Osteoblast (primary cell): ENCODE data around the gene FECH. TPM values are rescaled to one million over a fixed set of nuclear protein-coding genes. Genes with fewer than 3 reads are reported as not detected.

Experiments
- DNase-seq: peaks from one replicate; pipeline ENCODE4 v3.0.0; 2011; ENCODE audit warnings: low spot score, mixed read lengths; ENCODE audit not compliant: insufficient read length; ENCODE audit errors: missing footprints
- H2AFZ ChIP-seq: 2 replicates; pipeline ENCODE4 v1.6.0; 2011; ENCODE audit warnings: mild to moderate bottlenecking, low read length
- H3K27ac ChIP-seq: 2 replicates; pipeline ENCODE4 v1.5.1; 2011; ENCODE audit warnings: mild to moderate bottlenecking, low read depth, low read length, moderate library complexity
- H3K27me3 ChIP-seq: 2 replicates; pipeline ENCODE4 v1.6.0; 2012; ENCODE audit warnings: mild to moderate bottlenecking, control low read depth, inconsistent platforms, low read length, moderate library complexity; ENCODE audit not compliant: insufficient read depth
- H3K36me3 ChIP-seq: 2 replicates; pipeline ENCODE4 v1.5.1; 2011; ENCODE audit warnings: mild to moderate bottlenecking, low read length, control low read depth, moderate library complexity; ENCODE audit not compliant: insufficient read depth
- H3K4me1 ChIP-seq: 2 replicates; pipeline ENCODE4 v1.5.1; 2011; ENCODE audit warnings: mild to moderate bottlenecking, low read length, control low read depth, moderate library complexity; ENCODE audit not compliant: insufficient read depth
- H3K4me2 ChIP-seq: 2 replicates; pipeline ENCODE4 v1.6.0; 2011; ENCODE audit warnings: mild to moderate bottlenecking, low read length; ENCODE audit not compliant: insufficient read depth
- H3K4me3 ChIP-seq: fragments of 200-600 bp; sonication (generic); 3 replicates; pipeline ENCODE4 v1.5.1; 2012; ENCODE audit warnings: mild to moderate bottlenecking, low read length, inconsistent platforms; ENCODE audit not compliant: insufficient read depth
- H3K79me2 ChIP-seq: 2 replicates; pipeline ENCODE4 v1.6.0; 2012; ENCODE audit warnings: mild to moderate bottlenecking, low read length, control low read depth, inconsistent platforms; ENCODE audit not compliant: insufficient read depth
- H3K9me3 ChIP-seq: 2 replicates; pipeline ENCODE4 v1.5.1; 2011; ENCODE audit warnings: low read depth, low read length, control low read depth
- H4K20me1 ChIP-seq: 2 replicates; pipeline ENCODE4 v1.6.0; 2012; ENCODE audit warnings: mild to moderate bottlenecking, low read length, control low read depth; ENCODE audit not compliant: insufficient read depth
- total RNA-seq: library from RNA; depleted of rRNA; stranded (reverse); fragments of >200 nt; gene quantifications from 2 replicates; pipeline ENCODE4 v1.2.3, GENCODE V29; 2012
- TF ChIP-seq, protein P1 (sequence below): IDR thresholded peaks from 2 replicates; pipeline ENCODE4 v1.5.1; 2011; ENCODE audit warnings: mild to moderate bottlenecking, low read depth, low read length, moderate library complexity; ENCODE audit errors: extremely low read depth

FECH gene
- total RNA-seq, 1 donor = 32.2 TPM

DNA sequence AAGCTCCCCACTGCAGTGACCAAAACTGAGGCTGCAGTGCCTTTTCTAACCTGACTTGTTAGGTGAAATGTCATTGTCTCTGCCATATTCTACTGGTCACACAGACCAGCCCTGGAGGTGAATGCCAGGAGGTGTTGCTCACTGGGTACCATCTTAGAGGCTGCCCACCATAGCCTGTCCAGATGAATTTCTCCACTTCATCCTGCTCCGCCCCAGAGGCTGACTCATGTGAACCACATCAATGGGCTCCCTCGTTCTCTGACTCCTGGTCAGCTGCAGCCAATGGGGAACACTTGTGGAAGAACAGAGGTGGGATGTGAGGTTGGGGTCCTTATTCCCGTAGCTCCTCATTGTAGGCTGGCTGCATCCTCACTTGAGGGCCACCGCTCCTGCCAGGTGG, 38.5 kb upstream of the FECH start:
- Histone ChIP-seq H3K4me1 (peaks cover 18% of the 10 kb centered on the region), H3K4me3 (no peak overlapping the region), H4K20me1 (peaks cover 3% of the 10 kb centered on the region), H3K4me2 (no peak overlapping the region), H2AFZ (peak overlapping the region; percentile 11), H3K36me3 (peaks cover 2% of the 10 kb centered on the region), H3K27ac (no peak overlapping the region), H3K9me3 (no peaks in the 10 kb centered on the region), H3K79me2 (peaks cover 16% of the 10 kb centered on the region), H3K27me3 (no peaks in the 10 kb centered on the region)
- peak; percentile 88 for DNase-seq
- TF ChIP-seq, protein P1, sequence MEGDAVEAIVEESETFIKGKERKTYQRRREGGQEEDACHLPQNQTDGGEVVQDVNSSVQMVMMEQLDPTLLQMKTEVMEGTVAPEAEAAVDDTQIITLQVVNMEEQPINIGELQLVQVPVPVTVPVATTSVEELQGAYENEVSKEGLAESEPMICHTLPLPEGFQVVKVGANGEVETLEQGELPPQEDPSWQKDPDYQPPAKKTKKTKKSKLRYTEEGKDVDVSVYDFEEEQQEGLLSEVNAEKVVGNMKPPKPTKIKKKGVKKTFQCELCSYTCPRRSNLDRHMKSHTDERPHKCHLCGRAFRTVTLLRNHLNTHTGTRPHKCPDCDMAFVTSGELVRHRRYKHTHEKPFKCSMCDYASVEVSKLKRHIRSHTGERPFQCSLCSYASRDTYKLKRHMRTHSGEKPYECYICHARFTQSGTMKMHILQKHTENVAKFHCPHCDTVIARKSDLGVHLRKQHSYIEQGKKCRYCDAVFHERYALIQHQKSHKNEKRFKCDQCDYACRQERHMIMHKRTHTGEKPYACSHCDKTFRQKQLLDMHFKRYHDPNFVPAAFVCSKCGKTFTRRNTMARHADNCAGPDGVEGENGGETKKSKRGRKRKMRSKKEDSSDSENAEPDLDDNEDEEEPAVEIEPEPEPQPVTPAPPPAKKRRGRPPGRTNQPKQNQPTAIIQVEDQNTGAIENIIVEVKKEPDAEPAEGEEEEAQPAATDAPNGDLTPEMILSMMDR = no peak

DNA sequence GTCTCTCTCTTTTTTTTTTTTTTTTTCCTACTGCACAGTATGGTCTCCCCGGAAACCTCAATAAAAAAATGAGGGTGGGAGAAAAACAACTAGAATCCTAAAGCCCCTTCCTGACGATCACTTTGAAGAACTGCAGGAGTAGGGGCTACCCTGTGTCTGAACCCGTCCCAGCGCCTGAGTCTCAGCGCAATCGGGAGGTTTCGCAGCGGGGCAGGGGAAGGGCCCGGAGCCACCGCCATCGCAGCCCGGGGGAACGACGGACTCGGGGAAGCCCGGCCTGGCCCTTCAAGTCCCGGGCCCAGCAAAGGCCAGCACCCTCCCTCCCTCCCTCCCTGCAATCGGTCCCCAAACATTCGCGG, 34.7 kb upstream of the FECH start:
- Histone ChIP-seq H3K36me3 (peaks cover 13% of the 10 kb centered on the region), H3K79me2 (peaks cover 41% of the 10 kb centered on the region)
- TF ChIP-seq, protein P1 = no peak

DNA sequence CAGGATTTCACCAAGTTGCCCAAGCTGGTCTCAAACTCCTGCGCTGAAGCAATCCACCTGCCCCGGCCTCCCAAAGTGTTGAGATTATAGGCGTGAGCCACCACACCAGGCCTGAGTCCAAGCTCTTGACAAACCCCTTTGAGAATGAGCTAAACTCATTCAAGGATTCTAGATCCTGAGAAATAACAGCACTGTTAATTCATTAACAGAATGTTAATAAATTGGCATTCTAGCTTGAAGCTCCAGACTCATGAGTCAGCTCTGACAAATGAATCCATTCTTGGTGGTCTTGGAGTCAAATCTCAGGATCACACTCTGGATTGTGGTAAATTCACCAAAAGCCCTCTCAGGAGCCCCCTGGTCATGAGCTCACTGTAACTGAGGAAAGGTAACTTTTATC, 33.4 kb upstream of the FECH start:
- Histone ChIP-seq H3K4me2 (peak overlapping the region; percentile 79), H3K27ac (no peak overlapping the region), H3K4me1 (peaks cover 11% of the 10 kb centered on the region), H3K79me2 (peaks cover 48% of the 10 kb centered on the region), H4K20me1 (peaks cover 6% of the 10 kb centered on the region), H3K36me3 (peaks cover 24% of the 10 kb centered on the region), H3K4me3 (no peak overlapping the region), H2AFZ (no peak overlapping the region), H3K27me3 (no peaks in the 10 kb centered on the region), H3K9me3 (no peaks in the 10 kb centered on the region)
- TF ChIP-seq, protein P1 = no peak
- DNase-seq = no peak

More for the DNA sequence above, 34.7 kb upstream of the FECH start:
- H3K9me3 ChIP-seq = no peaks in the 10 kb centered on the region
- H3K4me1 ChIP-seq = peaks cover 11% of the 10 kb centered on the region
- H3K27me3 ChIP-seq = no peaks in the 10 kb centered on the region
- peaks cover 6% of the 10 kb centered on the region for H4K20me1 ChIP-seq
- peak overlapping the region; percentile 79 for H3K4me2 ChIP-seq
- peak overlapping the region; percentile 80 for H2AFZ ChIP-seq
- peak overlapping the region; percentile 81 for H3K27ac ChIP-seq
- peak overlapping the region; percentile 89 for H3K4me3 ChIP-seq
- no peak for DNase-seq

DNA sequence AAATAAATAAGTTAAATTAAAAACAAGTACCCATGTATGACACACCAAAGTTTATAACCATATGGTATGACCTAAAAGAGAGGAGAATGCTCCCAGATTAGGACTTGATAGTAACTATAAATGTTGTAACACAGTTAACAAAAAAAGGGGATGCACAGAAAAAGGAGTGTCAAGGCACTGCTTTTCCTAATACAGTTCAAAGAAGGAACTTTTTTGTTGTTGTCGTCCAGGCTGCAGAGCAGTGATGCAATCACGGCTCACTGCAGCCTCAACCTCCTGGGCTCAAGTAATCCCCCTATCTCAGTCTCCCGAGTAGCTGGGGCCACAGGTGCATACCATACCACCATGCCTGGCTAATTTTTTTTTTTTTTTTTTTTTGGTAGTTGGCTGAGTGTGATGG, 32.4 kb upstream of the FECH start:
- Histone ChIP-seq H3K27ac (no peak overlapping the region), H3K36me3 (peaks cover 33% of the 10 kb centered on the region), H3K9me3 (no peaks in the 10 kb centered on the region), H4K20me1 (peaks cover 6% of the 10 kb centered on the region), H3K4me1 (peaks cover 11% of the 10 kb centered on the region), H2AFZ (no peak overlapping the region), H3K4me3 (no peak overlapping the region), H3K27me3 (no peaks in the 10 kb centered on the region), H3K4me2 (no peak overlapping the region), H3K79me2 (peaks cover 50% of the 10 kb centered on the region)
- peak; percentile 53 for DNase-seq
- TF ChIP-seq, protein P1 = no peak
